ENCODE measurements around the gene LRRC73.
"Not testable (repeated sequence)": the region's sequence is repeated elsewhere in the genome, so short reads cannot be mapped to it uniquely, and the experiment has no call there.

Gene LRRC73

GRCh38 chr6:43502666-43503065, 7.5 kb downstream of the LRRC73 start:
- CTCF ChIA-PET, result interaction anchor here (0.6 to 13.3 kb wide), 6 partner anchors 10 to 286 kb away, joined by 3 to 337 read pairs (median 4); partner anchors contain the start of genes DLK2 and DNPH1
- no peak overlapping the region for H3K4me3 ChIP-seq (ENCODE audit: low read depth, low read length)
- TF ChIP-seq CTCF (IDR thresholded peaks at IDR 0.05; ENCODE audit: insufficient read depth, low read length, missing control alignments), result no peak
- POLR2A ChIA-PET, result no interaction called here
- no peak for DNase-seq (ENCODE audit: low read depth, low spot score)

- DNase-seq (ENCODE audit: low read depth, low spot score), result no peak
- ChIA-PET CTCF (interaction anchor here (0.6 to 18.5 kb wide), 8 partner anchors 6 to 268 kb away, joined by 3 to 337 read pairs (median 4); partner anchors contain the start of genes DLK2 and LRRC73), POLR2A (interaction anchor here (0.8 kb wide), 1 partner anchor 9 kb away, joined by 3 read pairs; the partner anchor contains the start of gene LRRC73)
- H3K4me3 ChIP-seq (ENCODE audit: low read depth, low read length), result no peak overlapping the region
- no peak for TF ChIP-seq CTCF (IDR thresholded peaks at IDR 0.05; ENCODE audit: insufficient read depth, low read length, missing control alignments)
Observed at GRCh38 chr6:43500921-43501320, 9.2 kb downstream of the LRRC73 start.

- ChIA-PET POLR2A (no interaction called here), CTCF (interaction anchor here (2.2 to 18.5 kb wide), 2 partner anchors 8 to 18 kb away, joined by 7 to 337 read pairs; partner anchors contain the start of genes LRRC73, POLR1C and YIPF3)
- no peak for TF ChIP-seq CTCF (IDR thresholded peaks at IDR 0.05; ENCODE audit: insufficient read depth, low read length, missing control alignments)
- no peak for DNase-seq (ENCODE audit: low read depth, low spot score)
- H3K4me3 ChIP-seq (ENCODE audit: low read depth, low read length), result no peak overlapping the region
Observed at GRCh38 chr6:43499028-43499815, 10.9 kb downstream of the LRRC73 start.

- DNase-seq (ENCODE audit: low read depth, low spot score); H3K4me3 ChIP-seq (ENCODE audit: low read depth, low read length); POLR2A ChIA-PET: not testable (repeated sequence)
- CTCF ChIA-PET, result interaction anchor here (0.8 to 18.5 kb wide), 6 partner anchors 8 to 68 kb away, joined by 3 to 337 read pairs (median 6); partner anchors contain the start of genes DLK2, LRRC73, POLR1C and YIPF3
Observed at GRCh38 chr6:43498291-43498690, 11.9 kb downstream of the LRRC73 start.

GRCh38 chr6:43497689-43498088, 12.5 kb downstream of the LRRC73 start:
- POLR2A ChIA-PET, result no interaction called here
- DNase-seq (ENCODE audit: low read depth, low spot score), result no peak
- CTCF ChIA-PET, result interaction anchor here (0.8 to 18.5 kb wide), 9 partner anchors 8 to 268 kb away, joined by 3 to 337 read pairs (median 6); partner anchors contain the start of genes DLK2, DNPH1, LRRC73 and POLR1C
- TF ChIP-seq CTCF (IDR thresholded peaks at IDR 0.05; ENCODE audit: insufficient read depth, low read length, missing control alignments), result no peak
- H3K4me3 ChIP-seq (ENCODE audit: low read depth, low read length), result no peak overlapping the region

GRCh38 chr6:43497129-43497396, 13.1 kb downstream of the LRRC73 start:
- ChIA-PET POLR2A (interaction anchor here (1.3 kb wide), 1 partner anchor 19 kb away, joined by 4 read pairs; the partner anchor contains the start of gene TJAP1), CTCF (interaction anchor here (0.7 to 18.5 kb wide), 14 partner anchors 10 to 268 kb away, joined by 3 to 337 read pairs (median 6); partner anchors contain the start of genes DLK2, DNPH1, LRRC73 and TJAP1)
- H3K4me3 ChIP-seq (ENCODE audit: low read depth, low read length), result no peak overlapping the region
- no peak for TF ChIP-seq CTCF (IDR thresholded peaks at IDR 0.05; ENCODE audit: insufficient read depth, low read length, missing control alignments)
- DNase-seq (ENCODE audit: low read depth, low spot score), result no peak

All from AG04449 (cell line).